GM21786 (cell line): Measurements from ENCODE around the gene LGI1.
"Not testable (repeated sequence)": the region's sequence is repeated elsewhere in the genome, so short reads cannot be mapped to it uniquely, and the experiment has no call there.

Experiments
- ATAC-seq: cut with Tn5 transposase; IDR thresholded peaks from one replicate; pipeline ENCODE4 v1.9.1; 2021; ENCODE audit not compliant: unreplicated experiment

The LGI1 gene

GRCh38 chr10:93799155-93799708, 41.5 kb downstream of the LGI1 start:
- no peak for ATAC-seq

- ATAC-seq, result no peak
These were observed 46.5 kb downstream of the LGI1 start for GRCh38 chr10:93804200-93804599.

- ATAC-seq, result no peak
These were observed 49.2 kb downstream of the LGI1 start for GRCh38 chr10:93806903-93807302.

GRCh38 chr10:93807371-93807770, 49.6 kb downstream of the LGI1 start:
- no peak for ATAC-seq

- no peak for ATAC-seq
These were observed 55.1 kb downstream of the LGI1 start for GRCh38 chr10:93812659-93813338.

GRCh38 chr10:93813507-93814465, 56.0 kb downstream of the LGI1 start:
- no peak for ATAC-seq

- ATAC-seq, result no peak
These were observed 57.8 kb downstream of the LGI1 start for GRCh38 chr10:93815304-93816096.

GRCh38 chr10:93816123-93816747, 58.5 kb downstream of the LGI1 start:
- no peak for ATAC-seq

- no peak for ATAC-seq
These were observed 60.4 kb downstream of the LGI1 start for GRCh38 chr10:93818086-93818485.

- ATAC-seq, result no peak
These were observed 61.8 kb downstream of the LGI1 start for GRCh38 chr10:93819520-93819919.

GRCh38 chr10:93820434-93820833, 62.7 kb downstream of the LGI1 start:
- no peak for ATAC-seq

- ATAC-seq, result no peak
These were observed 63.5 kb downstream of the LGI1 start for GRCh38 chr10:93821051-93821772.

GRCh38 chr10:93826355-93826754, 68.6 kb downstream of the LGI1 start:
- no peak for ATAC-seq

GRCh38 chr10:93827056-93827804, 69.5 kb downstream of the LGI1 start:
- no peak for ATAC-seq

GRCh38 chr10:93831065-93831464, 73.3 kb downstream of the LGI1 start:
- not testable (repeated sequence) for ATAC-seq

GRCh38 chr10:93835770-93836169, 78.0 kb downstream of the LGI1 start:
- no peak for ATAC-seq

GRCh38 chr10:93837822-93838221, 80.1 kb downstream of the LGI1 start:
- ATAC-seq, result no peak

- ATAC-seq, result no peak
These were observed 80.5 kb downstream of the LGI1 start for GRCh38 chr10:93838278-93838677.

- ATAC-seq, result no peak
These were observed 84.2 kb downstream of the LGI1 start for GRCh38 chr10:93841961-93842360.
